NCI-H510A treated with DMSO at 0.1 percent for 48 hours (cell line): Measurements from ENCODE around the gene ZGPAT.

Experiments used
- DNase-seq: peaks from one replicate; lab custom pipeline; 2025; lab: John Stamatoyannopoulos, UW

ZGPAT gene

GRCh38 chr20:63679799-63680305, 28.0 kb upstream of the ZGPAT start:
- no peak for DNase-seq

DNA sequence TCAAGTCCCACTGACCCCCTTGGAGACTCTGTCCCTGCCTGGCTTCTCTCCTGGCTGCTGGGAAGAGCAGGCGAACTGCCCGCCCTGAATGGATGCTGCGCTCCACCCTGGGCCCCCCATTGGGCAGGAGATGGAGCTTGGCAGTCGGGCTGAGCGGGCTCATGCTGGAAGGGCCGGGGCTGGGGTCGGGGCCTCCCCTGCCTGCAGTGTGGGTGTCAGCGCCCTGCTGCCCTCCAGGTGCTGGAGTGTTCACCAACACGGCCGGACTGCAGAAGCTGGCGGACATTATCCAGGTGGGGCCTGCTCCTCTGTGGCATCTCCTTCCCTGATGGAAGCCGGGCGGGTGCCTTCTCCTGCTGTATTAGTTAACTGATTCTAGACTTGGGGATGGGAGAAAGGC, 27.4 kb upstream of the ZGPAT start:
- DNase-seq = no peak

GRCh38 chr20:63680857-63681608, 26.8 kb upstream of the ZGPAT start:
- no peak for DNase-seq

- DNase-seq = no peak
These were observed 26.2 kb upstream of the ZGPAT start for GRCh38 chr20:63681609-63682142.

DNA sequence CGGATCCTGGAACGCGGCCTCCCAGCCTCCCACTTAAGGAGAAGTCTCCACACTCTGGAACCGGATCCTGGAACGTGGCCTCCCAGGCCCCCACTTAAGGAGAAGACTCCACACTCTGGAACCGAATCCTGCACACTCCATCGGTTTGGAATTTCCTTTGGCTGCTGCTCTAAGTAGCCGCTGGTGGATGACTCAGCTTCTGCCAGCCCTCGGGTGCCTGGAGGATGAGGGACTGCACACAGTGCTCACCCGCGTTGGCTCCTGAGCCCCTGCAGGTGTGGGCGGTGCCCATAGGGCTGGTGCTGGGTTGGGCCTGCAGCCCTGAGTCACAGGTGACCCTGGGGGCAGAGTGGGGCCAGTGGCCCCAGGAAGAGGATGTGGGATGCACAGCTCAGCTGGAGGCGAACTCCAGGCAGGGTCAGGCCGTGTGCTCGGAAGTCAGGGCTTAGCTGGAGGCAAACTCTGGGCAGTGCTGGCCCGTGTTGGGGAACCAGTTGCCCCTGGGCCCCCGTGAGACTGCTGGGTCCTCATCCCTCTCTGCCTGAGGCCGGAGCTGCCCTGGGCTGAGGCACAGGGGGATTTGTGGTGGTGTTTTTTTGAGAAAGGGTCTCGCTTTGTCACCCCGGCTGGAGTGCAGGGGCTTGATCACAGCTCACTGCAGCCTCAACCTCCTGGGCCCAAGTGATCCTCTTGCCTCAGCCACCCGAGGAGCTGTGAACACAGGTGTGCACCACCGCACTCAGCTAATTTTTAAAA, 25.3 kb upstream of the ZGPAT start:
- no peak for DNase-seq

DNA sequence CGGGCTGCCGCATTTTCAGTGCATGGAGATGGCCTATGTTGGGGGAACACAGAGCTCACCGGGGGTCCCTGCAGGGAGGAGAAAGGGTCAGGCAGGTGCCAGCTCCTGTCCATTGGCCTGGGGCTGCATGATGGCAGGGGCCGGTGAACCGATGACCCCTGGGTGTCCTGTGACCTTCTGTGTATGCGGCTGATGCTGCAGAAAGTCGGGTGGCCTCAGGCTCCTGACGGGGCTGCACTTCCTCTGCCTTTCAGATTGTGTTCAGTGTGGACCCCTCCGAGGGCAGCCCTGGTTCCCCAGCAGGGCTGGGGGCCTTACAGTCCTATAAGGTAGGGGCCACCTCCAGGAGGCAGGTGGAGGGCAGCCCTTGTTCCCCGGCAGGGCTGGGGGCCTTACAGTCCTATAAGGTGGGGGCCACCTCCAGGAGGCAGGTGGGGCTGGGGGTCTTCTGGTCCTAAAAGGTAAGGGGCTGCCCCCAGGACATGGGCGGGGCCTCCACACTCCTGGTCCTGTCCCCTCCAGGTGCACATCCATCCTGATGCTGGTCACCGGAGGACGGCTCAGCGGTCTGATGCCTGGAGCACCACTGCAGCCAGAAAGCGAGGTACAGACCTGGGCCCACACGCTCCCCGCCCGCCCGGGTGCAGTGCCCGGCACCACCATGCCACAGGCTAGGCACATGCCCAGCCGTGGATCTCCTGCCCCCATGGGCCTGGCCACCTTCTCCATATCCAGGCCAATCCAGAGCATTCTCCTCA, 22.4 kb upstream of the ZGPAT start:
- DNase-seq = no peak

DNA sequence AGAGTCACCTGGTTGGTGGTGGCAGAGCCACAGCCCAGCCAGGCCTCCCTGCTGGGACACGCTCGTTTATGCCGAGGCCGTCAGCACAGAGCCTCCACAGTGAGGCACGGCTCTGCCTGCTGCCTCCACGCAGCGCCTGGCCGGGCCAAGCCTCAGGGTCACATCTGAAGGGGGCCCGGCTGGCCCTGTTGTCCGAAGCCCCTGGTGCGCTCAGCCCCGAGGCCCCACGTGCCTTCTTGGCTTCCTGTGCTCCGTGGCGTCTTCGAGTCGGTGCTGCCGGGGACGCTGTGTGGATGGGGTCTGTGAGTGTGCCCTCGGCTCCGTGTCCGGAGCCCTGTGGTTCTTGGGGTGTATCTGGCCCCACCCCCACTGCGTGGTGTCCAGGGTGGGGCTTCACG, 21.7 kb upstream of the ZGPAT start:
- no peak for DNase-seq

GRCh38 chr20:63686492-63687321, 21.1 kb upstream of the ZGPAT start:
- no peak for DNase-seq

GRCh38 chr20:63687419-63688178, 20.2 kb upstream of the ZGPAT start:
- DNase-seq = no peak

- DNase-seq = no peak
These were observed 19.4 kb upstream of the ZGPAT start for GRCh38 chr20:63688228-63689045.

- DNase-seq = no peak
These were observed 18.5 kb upstream of the ZGPAT start for GRCh38 chr20:63689046-63690002.

DNA sequence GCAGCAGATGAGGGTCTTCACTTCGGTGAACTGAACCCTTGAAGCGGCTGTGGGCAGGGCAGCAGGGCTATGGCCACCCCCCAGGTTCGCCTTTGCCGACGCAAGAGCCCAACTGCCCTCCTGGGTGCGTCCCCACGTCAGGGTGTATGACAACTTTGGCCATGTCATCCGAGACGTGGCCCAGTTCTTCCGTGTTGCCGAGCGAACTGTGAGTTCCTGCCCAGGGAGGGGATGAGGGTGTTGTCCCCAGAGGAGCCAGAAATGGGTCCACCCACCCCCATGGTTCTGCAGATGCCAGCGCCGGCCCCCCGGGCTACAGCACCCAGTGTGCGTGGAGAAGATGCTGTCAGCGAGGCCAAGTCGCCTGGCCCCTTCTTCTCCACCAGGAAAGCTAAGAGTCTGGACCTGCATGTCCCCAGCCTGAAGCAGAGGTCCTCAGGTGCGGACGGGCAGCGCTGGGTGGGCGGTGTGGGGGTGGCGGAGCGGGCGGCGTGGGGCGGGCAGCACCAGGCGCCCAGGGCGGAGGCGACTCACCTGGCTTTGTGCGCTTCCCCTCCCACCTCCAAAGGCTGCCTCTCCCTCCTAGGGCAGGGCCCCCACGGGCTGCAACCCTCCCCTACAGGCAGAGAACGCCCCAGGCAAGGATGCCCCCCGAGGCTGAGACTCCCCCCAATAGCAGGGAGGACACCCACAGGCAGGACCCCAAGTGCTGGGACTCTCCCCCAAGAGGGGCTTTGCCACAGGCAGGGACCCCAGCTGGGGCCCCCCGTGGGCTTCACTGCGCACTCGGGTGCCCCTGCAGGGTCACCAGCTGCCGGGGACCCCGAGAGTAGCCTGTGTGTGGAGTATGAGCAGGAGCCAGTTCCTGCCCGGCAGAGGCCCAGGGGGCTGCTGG, 17.6 kb upstream of the ZGPAT start:
- no peak for DNase-seq

DNA sequence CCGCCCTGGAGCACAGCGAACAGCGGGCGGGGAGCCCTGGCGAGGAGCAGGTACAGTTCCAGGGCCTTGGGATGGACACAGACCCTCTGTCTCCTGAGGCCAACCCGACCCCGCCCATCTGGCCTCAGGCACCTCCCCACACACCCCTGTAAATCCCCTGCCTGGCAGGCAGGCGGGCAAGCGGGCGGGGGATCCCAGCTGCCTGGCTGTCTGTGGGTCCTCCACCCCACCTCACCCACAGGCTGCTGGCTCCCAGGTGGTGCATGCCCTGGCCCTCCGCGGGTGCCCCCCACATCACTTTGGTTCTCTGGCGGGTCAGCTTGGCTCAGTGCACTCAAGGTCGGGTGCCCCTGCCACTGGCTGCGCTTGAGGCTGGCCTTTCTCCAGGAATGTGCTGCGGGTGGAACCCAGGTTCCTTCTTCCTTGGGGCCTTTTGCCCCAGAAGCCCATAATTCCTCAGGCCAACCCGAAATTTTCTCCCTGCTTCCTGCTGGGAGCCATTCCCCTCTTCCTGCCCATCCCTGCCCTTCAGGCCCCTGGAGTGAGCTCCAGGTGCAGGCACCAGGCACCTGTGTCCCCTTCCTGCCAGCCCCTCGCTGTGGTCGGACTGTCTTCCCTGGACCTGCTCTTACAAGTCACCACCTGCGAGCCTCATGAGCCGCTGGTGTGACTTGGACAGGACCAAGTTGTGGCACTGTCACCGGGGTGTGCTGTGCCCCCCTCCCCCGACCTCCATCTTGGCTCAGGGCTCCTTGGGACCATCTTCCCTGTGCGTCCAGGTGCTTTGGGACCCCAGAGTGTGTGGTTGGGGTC, 16.7 kb upstream of the ZGPAT start:
- no peak for DNase-seq

DNA sequence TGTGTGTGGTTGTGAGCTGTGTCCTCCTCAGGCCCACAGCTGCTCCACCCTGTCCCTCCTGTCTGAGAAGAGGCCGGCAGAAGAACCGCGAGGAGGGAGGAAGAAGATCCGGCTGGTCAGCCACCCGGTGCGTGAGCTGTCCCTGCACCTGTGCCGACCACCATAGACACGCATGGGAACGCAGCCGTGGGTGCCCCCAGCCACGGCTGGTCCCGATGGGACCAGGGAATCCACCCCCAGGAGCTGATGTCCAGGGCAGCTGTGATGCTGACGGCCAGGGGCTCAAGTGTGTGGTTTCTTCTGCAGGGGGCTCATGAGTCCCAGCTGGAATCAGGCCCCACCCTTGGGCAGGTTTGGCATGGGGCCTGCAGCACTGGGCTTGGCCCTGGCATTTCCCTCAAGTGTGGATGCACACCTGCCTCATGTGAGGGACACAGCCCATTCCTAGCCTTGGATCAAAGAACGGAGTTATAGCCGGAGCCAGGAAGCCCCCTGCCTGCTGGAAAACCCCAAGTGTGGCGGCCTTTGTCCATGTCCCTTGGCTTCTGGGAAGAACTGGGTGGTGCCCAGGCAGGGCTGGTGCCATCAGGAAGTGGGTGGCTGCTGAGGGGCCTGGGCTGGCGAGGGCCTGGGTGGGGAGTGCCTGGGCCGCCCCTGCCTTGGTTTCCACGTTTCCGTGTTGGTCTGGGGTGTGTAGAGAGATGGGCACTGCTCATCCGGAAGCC, 16.0 kb upstream of the ZGPAT start:
- no peak for DNase-seq

- DNase-seq = no peak
These were observed 15.3 kb upstream of the ZGPAT start for GRCh38 chr20:63692436-63693082.
